H1 (cell line): ENCODE measurements around the gene LRRC26. TPM values are rescaled to one million over a fixed set of nuclear protein-coding genes. Genes with fewer than 3 reads are reported as not detected.

Experiments used
- CHD7 ChIP-seq: fragments of 300-600 bp; sonication (generic); IDR thresholded peaks from 2 replicates; pipeline ENCODE4 v1.7.1; 2012; ENCODE audit warnings: low read length, moderate library complexity, mild to moderate bottlenecking, inconsistent platforms; ENCODE audit not compliant: insufficient replicate concordance
- EP300 ChIP-seq, 2 experiments: IDR thresholded peaks; 1 replicate in 1 of 2; 2 replicates in 1 of 2; pipeline ENCODE4 v1.6.1; 2011 to 2012; ENCODE audit warnings: low read depth in 2 of 2, low read length in 2 of 2, mild to moderate bottlenecking in 2 of 2, borderline replicate concordance in 1 of 2, inconsistent platforms in 1 of 2, moderate library complexity in 1 of 2
- HDAC2 ChIP-seq, 2 experiments: fragments of 300-600 bp in 1 of 2; sonication (generic) in 1 of 2; IDR thresholded peaks; 2 replicates each; pipeline ENCODE4 v1.6.1; 2011 to 2012; ENCODE audit warnings: low read depth in 2 of 2, low read length in 2 of 2, mild to moderate bottlenecking in 2 of 2, moderate library complexity in 2 of 2, borderline replicate concordance in 1 of 2, inconsistent platforms in 1 of 2
- KDM5A ChIP-seq: fragments of 200-600 bp; IDR thresholded peaks from 2 replicates; pipeline ENCODE4 v1.7.1; 2012; ENCODE audit warnings: mild to moderate bottlenecking, low read length, inconsistent platforms, mixed read lengths
- NRF1 ChIP-seq: IDR thresholded peaks from 2 replicates; pipeline ENCODE4 v1.6.1; 2011; ENCODE audit warnings: mild to moderate bottlenecking, low read depth, low read length, improper control_type of control experiment
- POLR2A ChIP-seq, 2 experiments: IDR thresholded peaks; 1 replicate in 1 of 2; 2 replicates in 1 of 2; pipeline ENCODE4 v1.6.1; 2011; ENCODE audit warnings: low read depth in 2 of 2, low read length in 2 of 2, mild to moderate bottlenecking in 2 of 2; ENCODE audit errors: control extremely low read depth in 1 of 2
- RBBP5 ChIP-seq: IDR thresholded peaks from 2 replicates; pipeline ENCODE4 v1.7.1; 2012; ENCODE audit warnings: low read depth, mild to moderate bottlenecking, inconsistent platforms, low read length, moderate library complexity, borderline replicate concordance
- USF2 ChIP-seq: IDR thresholded peaks from 2 replicates; pipeline ENCODE4 v1.6.1; 2011; ENCODE audit warnings: low read length, improper control_type of control experiment
- polyA plus RNA-seq, 7 experiments: library from polyadenylated mRNA; depleted of rRNA in 3 of 7; stranded (reverse) in 5 of 7; unstranded in 2 of 7; fragments of >200 nt in 5 of 7; fragments of 200-250 nt in 2 of 7; gene quantifications; 1 replicate in 5 of 7; 2 replicates in 1 of 7; 4 replicates in 1 of 7; pipeline versions ENCODE4 v1.2.1 to v1.2.3, GENCODE V29; 2011 to 2013; ENCODE audit warnings: missing spikeins in 2 of 7, mixed read lengths in 2 of 7
- total RNA-seq: library from RNA; stranded (reverse); fragmentation: NEBNext Ultra II Directional; extraction: Animal tissue kit (Norgen Biotek cat#: 25700); gene quantifications from 2 replicates; pipeline ENCODE4 v1.2.1, GENCODE V29; 2021

LRRC26 gene
- total and polyA plus RNA-seq, 2 of the 8 experiments (the other 6 are each of a cell fraction or from before 2014, with no cell fraction given), result 0.34 to 0.85 TPM

- TF ChIP-seq CHD7 (no peak), EP300 (IDR thresholded peaks at IDR 0.05; ENCODE audit: borderline replicate concordance in 1 of 2, low read depth in 2 of 2, low read length in 2 of 2) (peak in 1 of 2 experiments; percentile 25; a peak in 1 of 3 replicates), POLR2A (IDR thresholded peaks at IDR 0.05; ENCODE audit: control extremely low read depth in 1 of 2, low read depth in 2 of 2, low read length in 2 of 2) (peak in 1 of 2 experiments; percentile 88; a peak in 2 of 3 replicates), NRF1 (peak; percentile 76), RBBP5 (peak; percentile 71; the same call in 1 of the 2 replicates), USF2 (no peak), HDAC2 (IDR thresholded peaks at IDR 0.05; ENCODE audit: borderline replicate concordance in 1 of 2, low read depth in 2 of 2, low read length in 2 of 2) (peak; percentile 47 to 96; a peak in 1 of 4 replicates), KDM5A (peak; percentile 99)
Observed at GRCh38 chr9:137188490-137189296, 18.8 kb upstream of the LRRC26 start, which contains the start of the genes ANAPC2 and SSNA1 (continued).
